ENCODE measurements around the gene PROM2.

PROM2 gene

GRCh38 chr2:95337829-95338228, 63.6 kb downstream of the PROM2 start:
- no peak for TF ChIP-seq CTCF (IDR thresholded peaks at IDR 0.05; ENCODE audit: insufficient read depth, low read length, poor library complexity, severe bottlenecking)
- Histone ChIP-seq H3K27me3 (replicated peaks; ENCODE audit: control insufficient read depth, insufficient read depth, low read length) (no peaks in the 10 kb centered on the region; the same call in 1 of the 2 replicates), H3K4me3 (replicated peaks; ENCODE audit: low read depth, low read length) (no peak overlapping the region), H3K36me3 (ENCODE audit: control insufficient read depth, insufficient read depth, low read length) (no peaks in the 10 kb centered on the region)
- no peak for DNase-seq (ENCODE audit: extremely low read depth, insufficient read length)
